Uterus (tissue), 4 donors: ENCODE measurements around the gene COL15A1. TPM values are rescaled to one million over a fixed set of nuclear protein-coding genes. Genes with fewer than 3 reads are reported as not detected.

ENCODE experiments used
- DNase-seq, 2 donors: peaks; one replicate each; pipeline ENCODE4 v3.0.0-alpha.2; 2019 to 2020
- H3K27ac ChIP-seq, 2 donors: fragments of 200-600 bp; sonication (generic); 1 replicate in 1 of 2; 2 replicates in 1 of 2; pipeline ENCODE4 v1.5.1; 2016 to 2018
- H3K27me3 ChIP-seq, 2 donors: fragments of 200-600 bp; sonication (generic); one replicate each; pipeline ENCODE4 v1.5.1; 2018 to 2019; ENCODE audit warnings: control low read depth in 1 of 2
- H3K36me3 ChIP-seq, 2 donors: fragments of 200-600 bp; sonication (generic); one replicate each; pipeline ENCODE4 v1.5.1; 2019; ENCODE audit warnings: control low read depth in 1 of 2
- H3K4me1 ChIP-seq, 2 donors: fragments of 200-600 bp; sonication (generic); one replicate each; pipeline ENCODE4 v1.5.1; 2018 to 2019; ENCODE audit warnings: control low read depth in 1 of 2
- H3K4me3 ChIP-seq, 2 donors: fragments of 200-600 bp; sonication (generic); 1 replicate in 1 of 2; 2 replicates in 1 of 2; pipeline ENCODE4 v1.5.1; 2018 to 2019; ENCODE audit warnings: mild to moderate bottlenecking in 1 of 2
- H3K9me3 ChIP-seq, 2 donors: fragments of 200-600 bp; sonication (generic); one replicate each; pipeline ENCODE4 v1.5.1; 2019; ENCODE audit warnings: control low read depth in 1 of 2
- POLR2A ChIP-seq, 2 donors: fragments of 450-650 bp; IDR thresholded peaks; one replicate each; pipeline ENCODE4 v1.6.1; 2016; ENCODE audit warnings: antibody characterized with exemption in 2 of 2, mild to moderate bottlenecking in 1 of 2, moderate library complexity in 1 of 2
- intact Hi-C: fragments of 100-400 bp; cut with DNase I; formaldehyde crosslinking; loops from one replicate; pipeline ENCODE4 v1.15.1; 2023; ENCODE audit warnings: low total_unique reads
- total RNA-seq, 4 donors: library from RNA; depleted of rRNA in 3 of 4; stranded (reverse); fragments of >200 nt in 3 of 4; gene quantifications; one replicate each; pipeline versions ENCODE4 v1.1.0 to v1.2.4, GENCODE V29; 2014 to 2023
- TF ChIP-seq, protein P1 (sequence below), 4 experiments: fragments of 200-600 bp in 2 of 4; fragments of 450-650 bp in 2 of 4; sonication (generic) in 2 of 4; IDR thresholded peaks; one replicate each; pipeline ENCODE4 v1.5.1; 2016 to 2019; ENCODE audit warnings: antibody characterized with exemption in 4 of 4, mild to moderate bottlenecking in 2 of 4, moderate library complexity in 1 of 4
- donor health status: DM: yes; HTN: yes; CAD: no.

The COL15A1 gene
- total RNA-seq, 4 donors from 2014 or later: 20.3 to 160 (median 50.4) TPM

- Histone ChIP-seq H3K4me3 (no peak overlapping the region), H3K27ac (no peak overlapping the region), H3K9me3 (no peaks in the 10 kb centered on the region), H3K4me1 (no peaks in the 10 kb centered on the region), H3K27me3 (no peaks in the 10 kb centered on the region), H3K36me3 (no peaks in the 10 kb centered on the region)
- no peak for DNase-seq
- intact Hi-C loops: no loop called here
- TF ChIP-seq POLR2A (IDR thresholded peaks at IDR 0.05): no peak
- TF ChIP-seq, protein P1, sequence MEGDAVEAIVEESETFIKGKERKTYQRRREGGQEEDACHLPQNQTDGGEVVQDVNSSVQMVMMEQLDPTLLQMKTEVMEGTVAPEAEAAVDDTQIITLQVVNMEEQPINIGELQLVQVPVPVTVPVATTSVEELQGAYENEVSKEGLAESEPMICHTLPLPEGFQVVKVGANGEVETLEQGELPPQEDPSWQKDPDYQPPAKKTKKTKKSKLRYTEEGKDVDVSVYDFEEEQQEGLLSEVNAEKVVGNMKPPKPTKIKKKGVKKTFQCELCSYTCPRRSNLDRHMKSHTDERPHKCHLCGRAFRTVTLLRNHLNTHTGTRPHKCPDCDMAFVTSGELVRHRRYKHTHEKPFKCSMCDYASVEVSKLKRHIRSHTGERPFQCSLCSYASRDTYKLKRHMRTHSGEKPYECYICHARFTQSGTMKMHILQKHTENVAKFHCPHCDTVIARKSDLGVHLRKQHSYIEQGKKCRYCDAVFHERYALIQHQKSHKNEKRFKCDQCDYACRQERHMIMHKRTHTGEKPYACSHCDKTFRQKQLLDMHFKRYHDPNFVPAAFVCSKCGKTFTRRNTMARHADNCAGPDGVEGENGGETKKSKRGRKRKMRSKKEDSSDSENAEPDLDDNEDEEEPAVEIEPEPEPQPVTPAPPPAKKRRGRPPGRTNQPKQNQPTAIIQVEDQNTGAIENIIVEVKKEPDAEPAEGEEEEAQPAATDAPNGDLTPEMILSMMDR (IDR thresholded peaks at IDR 0.05): no peak
These were observed 20.1 kb upstream of the COL15A1 start for GRCh38 chr9:98923451-98924123.

- no peaks in the 10 kb centered on the region for H3K4me1 ChIP-seq
- TF ChIP-seq, protein P1 (IDR thresholded peaks at IDR 0.05): no peak
- no peak for TF ChIP-seq POLR2A (IDR thresholded peaks at IDR 0.05)
- H3K4me3 ChIP-seq: no peak overlapping the region
- no peak for DNase-seq
- intact Hi-C loops: no loop called here
- H3K36me3 ChIP-seq: no peaks in the 10 kb centered on the region
- H3K9me3 ChIP-seq: no peaks in the 10 kb centered on the region
- H3K27ac ChIP-seq: no peak overlapping the region
- no peaks in the 10 kb centered on the region for H3K27me3 ChIP-seq
These were observed 18.5 kb upstream of the COL15A1 start for GRCh38 chr9:98924946-98925820.

DNA sequence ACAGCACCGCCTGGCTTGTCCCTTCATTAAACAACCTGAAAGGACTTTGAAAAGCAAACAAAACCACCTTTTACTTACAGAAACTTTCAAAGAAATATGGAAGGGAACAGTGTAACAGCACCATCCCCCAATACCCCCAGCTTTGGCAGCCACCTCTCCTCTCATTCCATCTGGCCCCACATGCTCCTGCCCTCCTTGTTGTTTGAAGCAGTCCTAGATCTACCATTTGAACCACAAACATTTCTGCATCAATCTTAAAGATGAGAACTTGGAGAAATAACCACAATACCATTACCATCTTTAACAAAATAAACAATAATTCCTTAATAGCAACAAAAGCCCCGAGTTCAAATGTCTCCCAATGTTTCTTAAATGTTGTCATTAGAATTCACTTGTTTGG lies 17.8 kb upstream of the COL15A1 start:
- DNase-seq: no peak
- H3K9me3 ChIP-seq: no peaks in the 10 kb centered on the region
- no peak overlapping the region for H3K4me3 ChIP-seq
- intact Hi-C loops: no loop called here
- no peaks in the 10 kb centered on the region for H3K4me1 ChIP-seq
- TF ChIP-seq, protein P1 (IDR thresholded peaks at IDR 0.05): no peak
- TF ChIP-seq POLR2A (IDR thresholded peaks at IDR 0.05): no peak
- no peaks in the 10 kb centered on the region for H3K36me3 ChIP-seq
- H3K27ac ChIP-seq: no peak overlapping the region
- no peaks in the 10 kb centered on the region for H3K27me3 ChIP-seq

- no peaks in the 10 kb centered on the region for H3K9me3 ChIP-seq
- no peak overlapping the region for H3K4me3 ChIP-seq
- DNase-seq: no peak
- H3K27me3 ChIP-seq: no peaks in the 10 kb centered on the region
- TF ChIP-seq, protein P1 (IDR thresholded peaks at IDR 0.05): no peak
- no peak for TF ChIP-seq POLR2A (IDR thresholded peaks at IDR 0.05)
- H3K4me1 ChIP-seq: no peaks in the 10 kb centered on the region
- no peak overlapping the region for H3K27ac ChIP-seq
- intact Hi-C loops: no loop called here
- no peaks in the 10 kb centered on the region for H3K36me3 ChIP-seq
These were observed 16.0 kb upstream of the COL15A1 start for GRCh38 chr9:98927724-98928123.

DNA sequence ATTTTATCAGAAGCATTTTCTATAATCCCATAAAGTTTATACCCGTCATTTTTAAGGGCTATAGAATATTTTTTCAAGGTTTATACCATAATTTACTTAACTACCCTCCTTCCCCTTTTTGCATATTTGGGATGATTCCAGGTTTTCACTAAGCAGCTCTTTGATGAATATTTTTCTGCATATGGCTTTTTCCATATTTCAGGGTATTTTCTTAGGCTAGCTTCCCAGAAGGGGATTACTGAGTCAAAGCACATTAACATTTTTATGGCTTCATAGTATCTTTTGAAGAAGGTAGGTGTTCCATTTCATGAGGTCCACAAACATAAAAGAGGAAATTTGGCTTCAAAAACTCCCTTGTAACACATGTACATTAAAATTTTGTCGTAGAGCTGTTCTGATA lies 14.6 kb upstream of the COL15A1 start:
- intact Hi-C loops: no loop called here
- Histone ChIP-seq H3K4me1 (no peaks in the 10 kb centered on the region), H3K36me3 (no peaks in the 10 kb centered on the region), H3K4me3 (no peak overlapping the region), H3K9me3 (no peaks in the 10 kb centered on the region), H3K27ac (no peak overlapping the region), H3K27me3 (no peaks in the 10 kb centered on the region)
- TF ChIP-seq, protein P1 (IDR thresholded peaks at IDR 0.05): no peak
- no peak for TF ChIP-seq POLR2A (IDR thresholded peaks at IDR 0.05)
- no peak for DNase-seq
